Ovary (tissue), 3 donors: ENCODE results near the gene STAP2.

Experiments
- EP300 ChIP-seq: sonication (generic); formaldehyde crosslinking; IDR thresholded peaks from one replicate; pipeline ENCODE4 v1.6.1; 2017; ENCODE audit warnings: antibody characterized with exemption
- POLR2A ChIP-seq: fragments of 450-650 bp; IDR thresholded peaks from one replicate; pipeline ENCODE4 v1.6.1; 2017; ENCODE audit warnings: antibody characterized with exemption, mild to moderate bottlenecking, moderate library complexity
- TF ChIP-seq, protein P1 (sequence below), 3 donors: fragments of 450-650 bp in 2 of 3; fragments of 200-600 bp in 1 of 3; IDR thresholded peaks; one replicate each; pipeline versions ENCODE4 v1.5.1 to v1.8.0; 2016 to 2022; ENCODE audit warnings: antibody characterized with exemption in 3 of 3, mild to moderate bottlenecking in 1 of 3
- donor health status: DM: no; HTN: no; CAD: no.

DNA sequence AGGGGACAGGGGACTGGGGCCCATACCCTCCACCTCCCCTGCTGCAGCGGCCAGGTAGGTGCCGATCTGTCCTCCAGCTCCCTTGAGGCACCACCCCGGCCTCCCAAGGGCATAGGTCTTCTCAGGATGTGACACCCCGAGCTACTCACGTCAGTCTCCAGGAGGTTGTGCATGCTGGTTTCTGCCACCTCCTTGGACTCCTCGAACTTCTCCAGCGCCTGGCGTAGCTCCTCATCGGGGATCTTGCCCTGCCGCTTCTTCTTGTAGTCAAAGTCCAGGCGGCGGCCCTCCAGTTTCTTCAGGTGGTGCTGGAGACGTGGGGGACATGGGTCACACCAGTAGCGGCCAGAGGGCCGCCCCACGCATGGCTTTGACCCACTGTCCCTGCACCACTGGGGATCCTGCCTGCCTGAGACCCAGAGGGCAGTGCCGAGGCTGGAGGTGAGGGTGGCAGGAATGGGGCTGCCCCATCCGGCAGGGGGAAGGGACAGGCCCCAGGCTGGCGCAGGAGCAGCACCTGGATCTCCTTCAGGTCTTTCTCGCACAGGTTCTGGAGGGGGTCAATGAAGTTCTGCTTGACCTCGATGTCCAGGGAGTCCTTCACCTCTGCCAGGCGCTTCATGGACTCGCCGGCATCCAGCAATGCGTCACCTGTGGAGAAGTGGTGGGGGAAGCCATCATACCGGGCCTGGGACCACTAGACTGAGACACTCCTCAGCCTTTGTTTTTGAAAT is 25.1 kb upstream of the STAP2 start:
- TF ChIP-seq, protein P1, sequence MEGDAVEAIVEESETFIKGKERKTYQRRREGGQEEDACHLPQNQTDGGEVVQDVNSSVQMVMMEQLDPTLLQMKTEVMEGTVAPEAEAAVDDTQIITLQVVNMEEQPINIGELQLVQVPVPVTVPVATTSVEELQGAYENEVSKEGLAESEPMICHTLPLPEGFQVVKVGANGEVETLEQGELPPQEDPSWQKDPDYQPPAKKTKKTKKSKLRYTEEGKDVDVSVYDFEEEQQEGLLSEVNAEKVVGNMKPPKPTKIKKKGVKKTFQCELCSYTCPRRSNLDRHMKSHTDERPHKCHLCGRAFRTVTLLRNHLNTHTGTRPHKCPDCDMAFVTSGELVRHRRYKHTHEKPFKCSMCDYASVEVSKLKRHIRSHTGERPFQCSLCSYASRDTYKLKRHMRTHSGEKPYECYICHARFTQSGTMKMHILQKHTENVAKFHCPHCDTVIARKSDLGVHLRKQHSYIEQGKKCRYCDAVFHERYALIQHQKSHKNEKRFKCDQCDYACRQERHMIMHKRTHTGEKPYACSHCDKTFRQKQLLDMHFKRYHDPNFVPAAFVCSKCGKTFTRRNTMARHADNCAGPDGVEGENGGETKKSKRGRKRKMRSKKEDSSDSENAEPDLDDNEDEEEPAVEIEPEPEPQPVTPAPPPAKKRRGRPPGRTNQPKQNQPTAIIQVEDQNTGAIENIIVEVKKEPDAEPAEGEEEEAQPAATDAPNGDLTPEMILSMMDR (IDR thresholded peaks at IDR 0.05), result no peak
- TF ChIP-seq POLR2A, result no peak
- no peak for TF ChIP-seq EP300
